Non-pigmented ciliary epithelial cell (primary cell): ENCODE results near the gene TRIM37.

Experiments used
- DNase-seq: peaks from one replicate; pipeline ENCODE4 v3.0.0-alpha.2; 2010; ENCODE audit warnings: low read depth

Gene TRIM37

GRCh38 chr17:58936295-58936694 lies 170.4 kb downstream of the TRIM37 start:
- no peak for DNase-seq

- DNase-seq, result no peak
Observed at GRCh38 chr17:58932956-58933355, 173.7 kb downstream of the TRIM37 start.
